Stimulated activated CD4-positive, alpha-beta T cell treated with anti-CD3 and anti-CD28 coated beads, Interleukin-4, amount 100 ng/mL, for 24 hours (primary cell): ENCODE results near the gene TRMT6.

Experiments
- DNase-seq: peaks from one replicate; pipeline ENCODE4 v3.0.0-alpha.2; 2020

TRMT6 gene

GRCh38 chr20:5893052-5893451, 57.3 kb downstream of the TRMT6 start:
- DNase-seq, result no peak

DNA sequence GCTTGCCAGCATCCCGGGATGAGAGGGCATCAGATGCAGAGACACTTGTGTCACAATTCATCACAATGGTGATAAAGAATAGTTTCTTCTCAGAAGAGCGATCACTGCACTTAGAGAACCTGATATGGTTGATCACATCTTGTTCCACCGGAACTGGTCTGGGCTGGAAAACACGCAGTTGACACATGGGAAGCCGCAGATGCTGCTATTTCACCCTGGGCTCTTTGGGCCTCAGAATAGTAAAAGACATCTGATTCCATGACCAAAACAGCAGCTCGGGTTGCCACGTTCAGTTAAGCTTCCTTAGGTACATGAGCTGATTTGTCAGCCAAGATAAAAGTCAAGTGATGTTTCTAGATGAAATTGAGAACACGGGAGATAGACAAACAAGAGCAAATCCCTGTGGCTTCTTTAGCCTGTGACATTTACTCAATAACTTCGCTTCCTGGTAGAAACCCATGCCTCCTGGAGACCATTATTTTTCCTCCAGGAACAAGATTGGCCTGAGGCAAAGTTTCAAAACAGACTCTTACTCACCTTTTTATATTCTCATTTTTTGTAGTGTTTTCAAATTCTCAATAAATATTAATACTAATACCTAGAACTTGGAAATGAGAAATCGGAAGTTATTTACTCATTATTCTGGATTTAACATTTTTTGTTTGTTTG, 59.4 kb downstream of the TRMT6 start:
- DNase-seq, result no peak

DNA sequence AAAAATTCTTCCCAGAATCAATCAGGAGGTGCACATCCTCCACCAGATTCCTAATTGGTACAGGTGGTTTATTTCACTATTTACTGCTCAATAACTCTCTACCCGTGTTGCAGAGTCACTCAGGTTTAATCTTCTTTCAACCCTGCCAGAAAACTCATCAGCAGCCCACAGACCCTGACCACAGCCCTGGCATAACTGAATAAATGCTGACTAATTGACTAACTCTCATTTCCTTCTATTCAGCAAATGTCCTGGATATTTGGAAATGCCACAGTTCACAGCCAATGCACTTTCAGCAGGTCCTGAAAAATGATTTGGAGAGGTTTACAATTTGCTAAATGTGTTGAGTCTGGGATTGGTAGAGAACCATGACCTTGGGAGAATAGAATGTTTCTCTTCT, 62.3 kb downstream of the TRMT6 start:
- no peak for DNase-seq

DNA sequence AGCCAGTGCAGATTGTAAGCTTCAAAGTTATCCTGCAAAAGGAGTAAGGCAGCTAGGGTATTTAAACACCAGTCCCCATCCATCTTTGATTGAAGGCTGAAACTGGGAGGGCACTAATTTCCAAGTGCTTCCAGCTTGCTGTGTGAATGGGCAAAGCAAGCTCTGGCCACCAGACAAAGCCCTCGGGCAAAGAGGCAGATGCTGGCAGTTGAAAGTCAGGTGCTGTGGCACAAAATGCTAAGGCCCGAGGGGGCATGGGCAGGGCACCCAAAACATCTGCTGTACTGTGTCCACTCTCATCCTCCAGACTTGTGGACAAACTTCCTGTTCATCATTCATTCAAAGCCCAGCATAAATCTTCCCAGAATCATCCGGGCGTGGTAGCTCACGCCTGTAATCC, 62.9 kb downstream of the TRMT6 start:
- no peak for DNase-seq
